H9 (cell line): Measurements from ENCODE around the gene ADAMTS2. TPM values are rescaled to one million over a fixed set of nuclear protein-coding genes. Genes with fewer than 3 reads are reported as not detected.

Experiments
- DNase-seq: peaks from one replicate; pipeline ENCODE4 v3.0.0-alpha.2; 2017
- H2AFZ ChIP-seq: one replicate; pipeline ENCODE4 v1.6.1; 2013; ENCODE audit warnings: mild to moderate bottlenecking, low read length, control low read depth, moderate library complexity
- H2AK5ac ChIP-seq: 2 replicates; pipeline ENCODE4 v1.6.1; 2013; ENCODE audit warnings: low read length, control low read depth, mixed read lengths; ENCODE audit not compliant: insufficient read length
- H2BK120ac ChIP-seq: one replicate; pipeline ENCODE4 v1.6.1; 2013; ENCODE audit warnings: low read depth, mild to moderate bottlenecking, low read length, control low read depth, inconsistent platforms; ENCODE audit not compliant: poor library complexity, severe bottlenecking
- H2BK12ac ChIP-seq: 2 replicates; pipeline ENCODE4 v1.6.1; 2013; ENCODE audit warnings: low read length, control low read depth, mixed read lengths, low read depth; ENCODE audit not compliant: insufficient read length
- H2BK15ac ChIP-seq: 2 replicates; pipeline ENCODE4 v1.6.1; 2013; ENCODE audit warnings: low read depth, low read length, control low read depth
- H2BK20ac ChIP-seq: one replicate; pipeline ENCODE4 v1.6.1; 2013; ENCODE audit warnings: low read depth, mild to moderate bottlenecking, low read length, control low read depth, inconsistent platforms; ENCODE audit not compliant: poor library complexity, severe bottlenecking
- H2BK5ac ChIP-seq: 2 replicates; pipeline ENCODE4 v1.6.1; 2013; ENCODE audit warnings: low read length, control low read depth, mixed read lengths; ENCODE audit not compliant: insufficient read length
- H3K14ac ChIP-seq: 2 replicates; pipeline ENCODE4 v1.6.1; 2013; ENCODE audit warnings: low read length, control low read depth; ENCODE audit not compliant: insufficient read depth
- H3K18ac ChIP-seq: 2 replicates; pipeline ENCODE4 v1.6.1; 2013; ENCODE audit warnings: low read depth, mild to moderate bottlenecking, mixed read lengths, low read length, control low read depth; ENCODE audit not compliant: insufficient read length
- H3K23ac ChIP-seq: 2 replicates; pipeline ENCODE4 v1.6.1; 2013; ENCODE audit warnings: low read length, control low read depth, mixed read lengths, low read depth; ENCODE audit not compliant: insufficient read length
- H3K23me2 ChIP-seq: 2 replicates; pipeline ENCODE4 v1.6.1; 2013; ENCODE audit warnings: low read depth, mild to moderate bottlenecking, mixed read lengths, low read length, control low read depth; ENCODE audit not compliant: insufficient read length, poor library complexity, severe bottlenecking
- H3K27ac ChIP-seq: 2 replicates; pipeline ENCODE4 v1.5.1; 2013; ENCODE audit warnings: low read length, control low read depth, mixed read lengths, low read depth; ENCODE audit not compliant: insufficient read length
- H3K27me3 ChIP-seq: 2 replicates; pipeline ENCODE4 v1.6.1; 2013; ENCODE audit warnings: low read length, control low read depth, inconsistent platforms; ENCODE audit not compliant: insufficient read depth
- H3K4ac ChIP-seq: 2 replicates; pipeline ENCODE4 v1.6.1; 2013; ENCODE audit warnings: low read depth, mild to moderate bottlenecking, control low read depth, inconsistent platforms, low read length, moderate library complexity
- H3K4me1 ChIP-seq: 2 replicates; pipeline ENCODE4 v1.6.1; 2013; ENCODE audit warnings: low read length, control low read depth, inconsistent platforms; ENCODE audit not compliant: insufficient read depth
- H3K4me2 ChIP-seq: 2 replicates; pipeline ENCODE4 v1.6.1; 2013; ENCODE audit warnings: low read length, control low read depth, mixed read lengths; ENCODE audit not compliant: insufficient read length, insufficient read depth
- H3K56ac ChIP-seq: 2 replicates; pipeline ENCODE4 v1.6.1; 2013; ENCODE audit warnings: low read depth, mild to moderate bottlenecking, mixed read lengths, low read length, control low read depth; ENCODE audit not compliant: insufficient read length
- H3K79me1 ChIP-seq: 2 replicates; pipeline ENCODE4 v1.6.1; 2013; ENCODE audit warnings: low read depth, mild to moderate bottlenecking, moderate library complexity, low read length, control low read depth, inconsistent platforms; ENCODE audit not compliant: insufficient read depth, poor library complexity, severe bottlenecking
- H3K79me2 ChIP-seq: 2 replicates; pipeline ENCODE4 v1.6.1; 2013; ENCODE audit warnings: low read length, control low read depth, inconsistent platforms; ENCODE audit not compliant: insufficient read depth
- H3K9ac ChIP-seq: 2 replicates; pipeline ENCODE4 v1.6.1; 2013; ENCODE audit warnings: low read length, control low read depth, mixed read lengths; ENCODE audit not compliant: insufficient read length; ENCODE audit errors: extremely low read depth
- H3K9me3 ChIP-seq: one replicate; pipeline ENCODE4 v1.6.1; 2013; ENCODE audit warnings: low read depth, low read length, inconsistent platforms; ENCODE audit not compliant: control insufficient read depth
- H3T11ph ChIP-seq: one replicate; pipeline ENCODE4 v1.6.1; 2013; ENCODE audit warnings: mild to moderate bottlenecking, low read length, control low read depth, inconsistent platforms
- H4K20me1 ChIP-seq: one replicate; pipeline ENCODE4 v1.6.1; 2013; ENCODE audit not compliant: control insufficient read depth, insufficient read length, insufficient read depth
- H4K5ac ChIP-seq: 2 replicates; pipeline ENCODE4 v1.6.1; 2013; ENCODE audit warnings: low read depth, mild to moderate bottlenecking, mixed read lengths, low read length, control low read depth; ENCODE audit not compliant: insufficient read length
- H4K8ac ChIP-seq: replicated peaks from 2 replicates; pipeline ENCODE4 v1.6.1; 2013; ENCODE audit warnings: low read length, control low read depth, mixed read lengths, low read depth; ENCODE audit not compliant: insufficient read length
- H4K91ac ChIP-seq: 2 replicates; pipeline ENCODE4 v1.6.1; 2013; ENCODE audit warnings: low read depth, mild to moderate bottlenecking, moderate library complexity, mixed read lengths, low read length, control low read depth; ENCODE audit not compliant: insufficient read length
- H3K27ac Mint-ChIP-seq, 3 experiments: 2 replicates in 2 of 3; 3 replicates in 1 of 3; pipeline ENCODE4 v1.8.0; 2020 to 2021; ENCODE audit warnings: mixed read lengths in 3 of 3, mild to moderate bottlenecking in 1 of 3, moderate library complexity in 1 of 3
- H3K27me3 Mint-ChIP-seq: 2 replicates; pipeline ENCODE4 v1.8.0; 2021; ENCODE audit warnings: low read depth, mild to moderate bottlenecking, moderate library complexity, mixed read lengths
- H3K36me3 Mint-ChIP-seq, 3 experiments: 2 replicates in 2 of 3; 3 replicates in 1 of 3; pipeline ENCODE4 v1.8.0; 2020 to 2021; ENCODE audit warnings: low read depth in 3 of 3, mixed read lengths in 3 of 3; ENCODE audit not compliant: insufficient read depth in 1 of 3
- H3K4me1 Mint-ChIP-seq, 2 experiments: 2 replicates each; pipeline ENCODE4 v1.8.0; 2020; ENCODE audit warnings: mixed read lengths in 2 of 2
- H3K4me3 Mint-ChIP-seq, 2 experiments: 2 replicates in 1 of 2; 3 replicates in 1 of 2; pipeline ENCODE4 v1.8.0; 2020 to 2021; ENCODE audit warnings: mild to moderate bottlenecking in 2 of 2, mixed read lengths in 2 of 2, moderate library complexity in 1 of 2
- H3K9me3 Mint-ChIP-seq, 2 experiments: 2 replicates in 1 of 2; 3 replicates in 1 of 2; pipeline ENCODE4 v1.8.0; 2020; ENCODE audit warnings: mild to moderate bottlenecking in 2 of 2, mixed read lengths in 2 of 2, moderate library complexity in 1 of 2
- CTCF ChIP-seq: fragments of 200-600 bp; sonication (generic); conservative IDR thresholded peaks from 3 replicates; pipeline ENCODE4 v1.8.0; 2021; ENCODE audit warnings: antibody characterized with exemption, mild to moderate bottlenecking
- WGBS: extraction: QIAGEN DNeasy Blood & Tissue Kit; methylation state at CpG from one replicate; pipeline ENCODE4 v1.1.7; 2013; ENCODE audit warnings: missing lambda C conversion rate, low lambda C conversion rate, mixed read lengths; ENCODE audit not compliant: insufficient read length; ENCODE audit errors: extremely low coverage; 5-methylcytosine and 5-hydroxymethylcytosine counted together
- total RNA-seq: library from RNA; stranded (reverse); gene quantifications from 2 replicates; pipeline ENCODE4 v1.2.1, GENCODE V29; 2021

The ADAMTS2 gene
- total RNA-seq, 1 experiment from 2014 or later: 5.4 TPM

DNA sequence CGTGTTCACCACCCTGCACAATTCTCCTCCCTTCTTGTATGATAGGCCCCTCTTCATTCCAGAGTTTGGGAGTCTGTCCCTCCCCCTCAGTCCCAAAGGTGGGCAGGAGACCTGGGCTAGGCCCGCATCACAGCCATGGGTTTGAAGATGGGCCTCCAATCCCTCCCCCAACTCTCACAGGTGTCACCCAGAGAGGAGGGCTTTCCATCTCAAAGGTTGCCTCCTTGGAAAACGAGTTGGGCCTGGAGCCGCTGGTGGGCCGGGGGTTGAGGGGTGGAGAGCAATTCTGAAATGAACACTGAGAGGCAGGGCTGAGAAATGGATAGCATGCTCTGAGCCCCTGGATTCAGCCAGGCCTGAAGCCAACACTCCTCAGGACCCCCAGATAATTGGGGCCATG is 6.2 kb downstream of the ADAMTS2 start:
- no peak overlapping the region for H3K23ac ChIP-seq
- no peaks in the 10 kb centered on the region for H3K79me1 ChIP-seq
- peaks cover 3% of the 10 kb centered on the region; the same call in 1 of the 2 replicates for H3K4me1 ChIP-seq
- no peaks in the 10 kb centered on the region for H3K9me3 Mint-ChIP-seq
- peaks cover 10% of the 10 kb centered on the region for H3K23me2 ChIP-seq
- no peak overlapping the region for H3K27ac Mint-ChIP-seq
- WGBS: no CpG with 5 or more reads among the region's 5 CpGs
- H3K9ac ChIP-seq: no peak overlapping the region
- H3K56ac ChIP-seq: no peak overlapping the region
- peaks cover 14 to 24% of the 10 kb centered on the region in 2 experiments for H3K4me1 Mint-ChIP-seq
- no peaks in the 10 kb centered on the region for H3K9me3 ChIP-seq
- no peak overlapping the region for H4K5ac ChIP-seq
- H4K20me1 ChIP-seq: peaks cover 4% of the 10 kb centered on the region
- no peak for TF ChIP-seq CTCF
- peaks cover 0 to 2% (median 0%) of the 10 kb centered on the region in 3 experiments; a peak in 2 of 7 replicates for H3K36me3 Mint-ChIP-seq
- no peak overlapping the region for H4K8ac ChIP-seq
- peaks cover 12% of the 10 kb centered on the region; the same call in 1 of the 2 replicates for H3K27me3 ChIP-seq
- H4K91ac ChIP-seq: no peak overlapping the region
- no peaks in the 10 kb centered on the region for H3K79me2 ChIP-seq
- DNase-seq: no peak
- H3K18ac ChIP-seq: no peak overlapping the region
- H2BK15ac ChIP-seq: no peak overlapping the region
- peaks cover 40% of the 10 kb centered on the region for H3K27me3 Mint-ChIP-seq
- no peak overlapping the region for H3T11ph ChIP-seq
- no peak overlapping the region for H3K27ac ChIP-seq
- no peak overlapping the region for H3K4me2 ChIP-seq
- no peak overlapping the region for H2AFZ ChIP-seq
- no peak overlapping the region for H2BK120ac ChIP-seq
- no peak overlapping the region for H2BK5ac ChIP-seq
- no peak overlapping the region for H3K14ac ChIP-seq
- no peak overlapping the region for H3K4me3 Mint-ChIP-seq
- no peak overlapping the region for H2BK20ac ChIP-seq
- H2AK5ac ChIP-seq: no peak overlapping the region
- no peak overlapping the region for H3K4ac ChIP-seq
- H2BK12ac ChIP-seq: no peak overlapping the region
